K562 (cell line): Measurements from ENCODE around the gene SYT3. TPM values are rescaled to one million over a fixed set of nuclear protein-coding genes. Genes with fewer than 3 reads are reported as not detected.

Experiments used
- ATF7 ChIP-seq: fragments of 450-650 bp; IDR thresholded peaks from 2 replicates; pipeline ENCODE4 v1.7.1; 2014; ENCODE audit warnings: mild to moderate bottlenecking, moderate library complexity
- BCOR ChIP-seq: fragments of 450-650 bp; IDR thresholded peaks from 2 replicates; pipeline ENCODE4 v1.6.1; 2016
- FUS ChIP-seq: fragments of 200-400 bp; formaldehyde crosslinking; optimal IDR thresholded peaks from 2 replicates; pipeline ENCODE3; 2017; ENCODE audit warnings: low read depth, low read length
- SRSF9 ChIP-seq: fragments of 200-400 bp; formaldehyde crosslinking; IDR thresholded peaks from 2 replicates; pipeline ENCODE4 v1.6.1; 2017; ENCODE audit warnings: low read depth, low read length, borderline replicate concordance
- TAF15 ChIP-seq: fragments of 200-400 bp; formaldehyde crosslinking; IDR thresholded peaks from 2 replicates; pipeline ENCODE4 v1.6.1; 2017; ENCODE audit warnings: mild to moderate bottlenecking, low read depth, low read length, moderate library complexity
- ZNF324 ChIP-seq: fragments of 250-450 bp; sonication (Bioruptor Pico); IDR thresholded peaks from 2 replicates; pipeline ENCODE4 v1.4.0; 2020; ENCODE audit warnings: mild to moderate bottlenecking
- polyA plus RNA-seq, 8 experiments: library from polyadenylated mRNA; depleted of rRNA in 4 of 8; stranded (reverse) in 5 of 8; unstranded in 3 of 8; fragments of >200 nt; fragmentation: Nextera tagmentation in 2 of 8; fragmentation: Illumina TruSeq in 1 of 8; extraction: Ambion mirVana in 2 of 8; extraction: Trizol in 1 of 8; gene quantifications; 2 replicates each; pipeline versions ENCODE4 v1.2.1 to v1.2.3, GENCODE V29; 2011 to 2014; ENCODE audit warnings: inconsistent platforms in 1 of 8, missing spikeins in 1 of 8
- total RNA-seq, 7 experiments: library from RNA; depleted of rRNA in 6 of 7; stranded (reverse); fragments of >200 nt in 6 of 7; fragmentation: Illumina TruSeq in 2 of 7; extraction: Trizol in 2 of 7; gene quantifications; 2 replicates each; pipeline versions ENCODE4 v1.2.1 to v1.2.3, GENCODE V29; 2011 to 2021; ENCODE audit warnings: low replicate concordance in 1 of 7
- TF ChIP-seq, protein P1 (sequence below): fragments of 200-600 bp; sonication (generic); IDR thresholded peaks from one replicate; pipeline ENCODE4 v1.6.1; 2012; ENCODE audit warnings: mild to moderate bottlenecking, low read depth, low read length, inconsistent platforms
- TF ChIP-seq, protein P2 (sequence below): fragments of 450-650 bp; IDR thresholded peaks from 2 replicates; pipeline ENCODE4 v1.7.0; 2016; ENCODE audit warnings: borderline replicate concordance
- TF ChIP-seq, protein P3 (sequence below): conservative IDR thresholded peaks from 2 replicates; pipeline ENCODE4 v1.6.1; 2011; ENCODE audit warnings: low read depth, mild to moderate bottlenecking, low read length; ENCODE audit not compliant: control insufficient read depth

SYT3 gene
- total and polyA plus RNA-seq, 9 of the 15 experiments (the other 6 are each of a cell fraction or from before 2014, with no cell fraction given) = 0.36 to 2.0 (median 0.54) TPM; not detected in 2

DNA sequence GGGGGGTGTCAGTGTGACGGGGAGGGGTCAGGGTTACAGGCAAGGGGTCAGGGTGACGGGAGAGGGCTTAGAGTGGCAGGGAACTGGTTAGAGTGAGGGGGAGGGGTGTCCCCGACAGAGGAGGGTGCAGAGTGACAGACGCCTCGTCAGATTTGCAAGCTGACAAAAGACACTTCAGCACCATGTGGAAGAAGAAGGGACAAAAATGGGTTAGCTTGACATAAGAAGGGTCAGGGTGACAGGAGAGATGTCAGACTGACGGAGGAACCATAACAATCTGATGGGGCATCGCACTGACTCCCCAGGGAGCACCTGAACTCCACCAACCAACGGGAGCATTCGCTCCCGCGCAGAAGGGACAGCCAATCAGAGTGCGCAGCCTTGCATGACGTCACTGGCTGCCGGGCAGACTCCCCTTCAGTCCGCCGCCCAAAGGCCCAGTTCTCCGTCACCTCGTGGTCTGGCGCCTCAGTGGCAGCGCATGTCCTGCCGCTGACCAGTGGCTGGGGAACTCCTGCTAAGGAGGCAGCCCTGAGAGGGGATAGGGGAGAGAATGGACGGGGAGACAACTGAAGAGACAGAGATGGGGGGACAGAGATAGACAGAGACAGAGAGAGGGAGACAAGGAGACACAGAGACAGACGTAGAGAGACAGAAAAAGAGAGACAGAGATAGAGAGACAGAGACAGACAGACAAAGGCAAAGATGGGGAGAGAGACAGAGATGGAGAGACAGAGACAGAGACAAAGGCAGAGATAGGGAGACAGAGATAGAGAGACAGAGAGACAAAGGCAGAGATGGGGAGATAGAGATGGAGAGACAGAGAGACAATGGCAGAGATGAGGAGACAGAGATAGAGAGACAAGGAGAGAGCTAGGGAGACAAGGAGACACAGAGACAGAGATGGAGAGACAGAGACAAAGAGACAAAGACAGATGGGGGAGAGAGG is 39.8 kb upstream of the SYT3 start (continued):
- TF ChIP-seq, protein P1, sequence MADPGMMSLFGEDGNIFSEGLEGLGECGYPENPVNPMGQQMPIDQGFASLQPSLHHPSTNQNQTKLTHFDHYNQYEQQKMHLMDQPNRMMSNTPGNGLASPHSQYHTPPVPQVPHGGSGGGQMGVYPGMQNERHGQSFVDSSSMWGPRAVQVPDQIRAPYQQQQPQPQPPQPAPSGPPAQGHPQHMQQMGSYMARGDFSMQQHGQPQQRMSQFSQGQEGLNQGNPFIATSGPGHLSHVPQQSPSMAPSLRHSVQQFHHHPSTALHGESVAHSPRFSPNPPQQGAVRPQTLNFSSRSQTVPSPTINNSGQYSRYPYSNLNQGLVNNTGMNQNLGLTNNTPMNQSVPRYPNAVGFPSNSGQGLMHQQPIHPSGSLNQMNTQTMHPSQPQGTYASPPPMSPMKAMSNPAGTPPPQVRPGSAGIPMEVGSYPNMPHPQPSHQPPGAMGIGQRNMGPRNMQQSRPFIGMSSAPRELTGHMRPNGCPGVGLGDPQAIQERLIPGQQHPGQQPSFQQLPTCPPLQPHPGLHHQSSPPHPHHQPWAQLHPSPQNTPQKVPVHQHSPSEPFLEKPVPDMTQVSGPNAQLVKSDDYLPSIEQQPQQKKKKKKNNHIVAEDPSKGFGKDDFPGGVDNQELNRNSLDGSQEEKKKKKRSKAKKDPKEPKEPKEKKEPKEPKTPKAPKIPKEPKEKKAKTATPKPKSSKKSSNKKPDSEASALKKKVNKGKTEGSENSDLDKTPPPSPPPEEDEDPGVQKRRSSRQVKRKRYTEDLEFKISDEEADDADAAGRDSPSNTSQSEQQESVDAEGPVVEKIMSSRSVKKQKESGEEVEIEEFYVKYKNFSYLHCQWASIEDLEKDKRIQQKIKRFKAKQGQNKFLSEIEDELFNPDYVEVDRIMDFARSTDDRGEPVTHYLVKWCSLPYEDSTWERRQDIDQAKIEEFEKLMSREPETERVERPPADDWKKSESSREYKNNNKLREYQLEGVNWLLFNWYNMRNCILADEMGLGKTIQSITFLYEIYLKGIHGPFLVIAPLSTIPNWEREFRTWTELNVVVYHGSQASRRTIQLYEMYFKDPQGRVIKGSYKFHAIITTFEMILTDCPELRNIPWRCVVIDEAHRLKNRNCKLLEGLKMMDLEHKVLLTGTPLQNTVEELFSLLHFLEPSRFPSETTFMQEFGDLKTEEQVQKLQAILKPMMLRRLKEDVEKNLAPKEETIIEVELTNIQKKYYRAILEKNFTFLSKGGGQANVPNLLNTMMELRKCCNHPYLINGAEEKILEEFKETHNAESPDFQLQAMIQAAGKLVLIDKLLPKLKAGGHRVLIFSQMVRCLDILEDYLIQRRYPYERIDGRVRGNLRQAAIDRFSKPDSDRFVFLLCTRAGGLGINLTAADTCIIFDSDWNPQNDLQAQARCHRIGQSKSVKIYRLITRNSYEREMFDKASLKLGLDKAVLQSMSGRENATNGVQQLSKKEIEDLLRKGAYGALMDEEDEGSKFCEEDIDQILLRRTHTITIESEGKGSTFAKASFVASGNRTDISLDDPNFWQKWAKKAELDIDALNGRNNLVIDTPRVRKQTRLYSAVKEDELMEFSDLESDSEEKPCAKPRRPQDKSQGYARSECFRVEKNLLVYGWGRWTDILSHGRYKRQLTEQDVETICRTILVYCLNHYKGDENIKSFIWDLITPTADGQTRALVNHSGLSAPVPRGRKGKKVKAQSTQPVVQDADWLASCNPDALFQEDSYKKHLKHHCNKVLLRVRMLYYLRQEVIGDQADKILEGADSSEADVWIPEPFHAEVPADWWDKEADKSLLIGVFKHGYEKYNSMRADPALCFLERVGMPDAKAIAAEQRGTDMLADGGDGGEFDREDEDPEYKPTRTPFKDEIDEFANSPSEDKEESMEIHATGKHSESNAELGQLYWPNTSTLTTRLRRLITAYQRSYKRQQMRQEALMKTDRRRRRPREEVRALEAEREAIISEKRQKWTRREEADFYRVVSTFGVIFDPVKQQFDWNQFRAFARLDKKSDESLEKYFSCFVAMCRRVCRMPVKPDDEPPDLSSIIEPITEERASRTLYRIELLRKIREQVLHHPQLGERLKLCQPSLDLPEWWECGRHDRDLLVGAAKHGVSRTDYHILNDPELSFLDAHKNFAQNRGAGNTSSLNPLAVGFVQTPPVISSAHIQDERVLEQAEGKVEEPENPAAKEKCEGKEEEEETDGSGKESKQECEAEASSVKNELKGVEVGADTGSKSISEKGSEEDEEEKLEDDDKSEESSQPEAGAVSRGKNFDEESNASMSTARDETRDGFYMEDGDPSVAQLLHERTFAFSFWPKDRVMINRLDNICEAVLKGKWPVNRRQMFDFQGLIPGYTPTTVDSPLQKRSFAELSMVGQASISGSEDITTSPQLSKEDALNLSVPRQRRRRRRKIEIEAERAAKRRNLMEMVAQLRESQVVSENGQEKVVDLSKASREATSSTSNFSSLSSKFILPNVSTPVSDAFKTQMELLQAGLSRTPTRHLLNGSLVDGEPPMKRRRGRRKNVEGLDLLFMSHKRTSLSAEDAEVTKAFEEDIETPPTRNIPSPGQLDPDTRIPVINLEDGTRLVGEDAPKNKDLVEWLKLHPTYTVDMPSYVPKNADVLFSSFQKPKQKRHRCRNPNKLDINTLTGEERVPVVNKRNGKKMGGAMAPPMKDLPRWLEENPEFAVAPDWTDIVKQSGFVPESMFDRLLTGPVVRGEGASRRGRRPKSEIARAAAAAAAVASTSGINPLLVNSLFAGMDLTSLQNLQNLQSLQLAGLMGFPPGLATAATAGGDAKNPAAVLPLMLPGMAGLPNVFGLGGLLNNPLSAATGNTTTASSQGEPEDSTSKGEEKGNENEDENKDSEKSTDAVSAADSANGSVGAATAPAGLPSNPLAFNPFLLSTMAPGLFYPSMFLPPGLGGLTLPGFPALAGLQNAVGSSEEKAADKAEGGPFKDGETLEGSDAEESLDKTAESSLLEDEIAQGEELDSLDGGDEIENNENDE = no peak
- TF ChIP-seq, protein P2, sequence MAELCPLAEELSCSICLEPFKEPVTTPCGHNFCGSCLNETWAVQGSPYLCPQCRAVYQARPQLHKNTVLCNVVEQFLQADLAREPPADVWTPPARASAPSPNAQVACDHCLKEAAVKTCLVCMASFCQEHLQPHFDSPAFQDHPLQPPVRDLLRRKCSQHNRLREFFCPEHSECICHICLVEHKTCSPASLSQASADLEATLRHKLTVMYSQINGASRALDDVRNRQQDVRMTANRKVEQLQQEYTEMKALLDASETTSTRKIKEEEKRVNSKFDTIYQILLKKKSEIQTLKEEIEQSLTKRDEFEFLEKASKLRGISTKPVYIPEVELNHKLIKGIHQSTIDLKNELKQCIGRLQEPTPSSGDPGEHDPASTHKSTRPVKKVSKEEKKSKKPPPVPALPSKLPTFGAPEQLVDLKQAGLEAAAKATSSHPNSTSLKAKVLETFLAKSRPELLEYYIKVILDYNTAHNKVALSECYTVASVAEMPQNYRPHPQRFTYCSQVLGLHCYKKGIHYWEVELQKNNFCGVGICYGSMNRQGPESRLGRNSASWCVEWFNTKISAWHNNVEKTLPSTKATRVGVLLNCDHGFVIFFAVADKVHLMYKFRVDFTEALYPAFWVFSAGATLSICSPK = peak; percentile 93
- TF ChIP-seq FUS (no peak), ATF7 (peak; percentile 99), ZNF324 (no peak), SRSF9 (no peak), BCOR (peak; percentile 78; the same call in 1 of the 2 replicates), TAF15 (no peak)
- TF ChIP-seq, protein P3, sequence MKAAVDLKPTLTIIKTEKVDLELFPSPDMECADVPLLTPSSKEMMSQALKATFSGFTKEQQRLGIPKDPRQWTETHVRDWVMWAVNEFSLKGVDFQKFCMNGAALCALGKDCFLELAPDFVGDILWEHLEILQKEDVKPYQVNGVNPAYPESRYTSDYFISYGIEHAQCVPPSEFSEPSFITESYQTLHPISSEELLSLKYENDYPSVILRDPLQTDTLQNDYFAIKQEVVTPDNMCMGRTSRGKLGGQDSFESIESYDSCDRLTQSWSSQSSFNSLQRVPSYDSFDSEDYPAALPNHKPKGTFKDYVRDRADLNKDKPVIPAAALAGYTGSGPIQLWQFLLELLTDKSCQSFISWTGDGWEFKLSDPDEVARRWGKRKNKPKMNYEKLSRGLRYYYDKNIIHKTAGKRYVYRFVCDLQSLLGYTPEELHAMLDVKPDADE = 0 out of 2 replicates have a peak, but pooled peaks have one; percentile 42
